Fibroblast of lung (primary cell): ENCODE measurements around the gene IMMP2L.

Source experiments
- CTCF ChIP-seq, 2 donors: IDR thresholded peaks in 1 of 2; conservative IDR thresholded peaks in 1 of 2; 1 replicate in 1 of 2; 2 replicates in 1 of 2; pipeline ENCODE4 v1.5.1; 2011 to 2012; ENCODE audit warnings: low read length in 2 of 2, control low read depth in 1 of 2, inconsistent platforms in 1 of 2, low read depth in 1 of 2, mild to moderate bottlenecking in 1 of 2
- EZH2 ChIP-seq: IDR thresholded peaks from 2 replicates; pipeline ENCODE4 v1.5.1; 2012; ENCODE audit warnings: low read length, control low read depth, mild to moderate bottlenecking; ENCODE audit errors: missing control alignments

GRCh38 chr7:111388016-111388415 lies 174.3 kb downstream of the IMMP2L start:
- no peak for TF ChIP-seq CTCF (conservative IDR thresholded peaks at IDR 0.05 in 1 of 2, IDR thresholded peaks at IDR 0.05 in 1 of 2; ENCODE audit: low read depth in 1 of 2, low read length in 2 of 2)
- TF ChIP-seq EZH2 = no peak
